Measurements from ENCODE around the gene SMG1. TPM values are rescaled to one million over a fixed set of nuclear protein-coding genes. Genes with fewer than 3 reads are reported as not detected.

SMG1 gene
- total RNA-seq, 2 donors from 2014 or later: 69.2 to 142 TPM

DNA sequence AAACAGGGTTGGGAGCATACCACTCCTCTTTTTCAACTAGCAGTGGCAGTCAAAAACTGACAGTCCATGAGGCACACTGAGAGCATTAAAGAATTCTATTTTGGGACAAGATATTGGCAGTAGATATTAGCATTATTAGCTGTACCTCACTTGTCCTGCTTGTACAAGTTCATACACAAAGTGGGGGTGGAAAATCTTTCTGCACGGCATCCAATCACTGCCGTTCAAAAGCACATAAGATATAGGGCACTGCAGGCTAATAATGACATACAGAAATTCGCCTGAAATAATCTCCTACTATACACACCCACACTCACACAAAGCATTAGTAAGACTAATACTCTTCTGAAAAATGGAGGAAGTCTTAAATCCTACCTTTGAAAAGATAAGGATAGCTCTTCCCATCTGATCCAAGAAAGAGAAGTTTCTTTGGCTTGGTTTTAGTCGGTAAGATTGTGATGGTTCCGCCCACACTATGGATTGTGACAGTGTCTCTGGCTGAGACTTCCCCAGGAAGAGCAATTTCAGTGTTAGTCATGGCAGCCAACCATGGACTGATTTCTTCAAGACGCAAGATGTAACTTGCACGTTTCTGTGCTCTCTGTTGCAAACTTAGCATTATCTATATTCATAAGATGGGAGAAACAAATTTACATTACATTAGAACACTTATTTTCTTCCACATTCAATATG lies 84.2 kb downstream of the SMG1 start:
- peaks cover 38% of the 10 kb centered on the region for H3K36me3 ChIP-seq
- no peaks in the 10 kb centered on the region for H3K9me3 ChIP-seq
- no peaks in the 10 kb centered on the region for H3K27me3 ChIP-seq (replicated peaks; ENCODE audit: insufficient read depth)
- H3K27ac ChIP-seq: no peak overlapping the region
- ATAC-seq (ENCODE audit: insufficient number of reproducible peaks, low FRiP score, low read depth) (no peak), DNase-seq (ENCODE audit: low spot score) (no peak)
- no peak overlapping the region for H3K4me3 ChIP-seq
- H3K4me1 ChIP-seq (ENCODE audit: control insufficient read depth in 1 of 2, low read depth in 2 of 2): peaks cover 0 to 21% of the 10 kb centered on the region in 2 donors
- TF ChIP-seq, protein P1, sequence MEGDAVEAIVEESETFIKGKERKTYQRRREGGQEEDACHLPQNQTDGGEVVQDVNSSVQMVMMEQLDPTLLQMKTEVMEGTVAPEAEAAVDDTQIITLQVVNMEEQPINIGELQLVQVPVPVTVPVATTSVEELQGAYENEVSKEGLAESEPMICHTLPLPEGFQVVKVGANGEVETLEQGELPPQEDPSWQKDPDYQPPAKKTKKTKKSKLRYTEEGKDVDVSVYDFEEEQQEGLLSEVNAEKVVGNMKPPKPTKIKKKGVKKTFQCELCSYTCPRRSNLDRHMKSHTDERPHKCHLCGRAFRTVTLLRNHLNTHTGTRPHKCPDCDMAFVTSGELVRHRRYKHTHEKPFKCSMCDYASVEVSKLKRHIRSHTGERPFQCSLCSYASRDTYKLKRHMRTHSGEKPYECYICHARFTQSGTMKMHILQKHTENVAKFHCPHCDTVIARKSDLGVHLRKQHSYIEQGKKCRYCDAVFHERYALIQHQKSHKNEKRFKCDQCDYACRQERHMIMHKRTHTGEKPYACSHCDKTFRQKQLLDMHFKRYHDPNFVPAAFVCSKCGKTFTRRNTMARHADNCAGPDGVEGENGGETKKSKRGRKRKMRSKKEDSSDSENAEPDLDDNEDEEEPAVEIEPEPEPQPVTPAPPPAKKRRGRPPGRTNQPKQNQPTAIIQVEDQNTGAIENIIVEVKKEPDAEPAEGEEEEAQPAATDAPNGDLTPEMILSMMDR (IDR thresholded peaks at IDR 0.05): no peak

DNA sequence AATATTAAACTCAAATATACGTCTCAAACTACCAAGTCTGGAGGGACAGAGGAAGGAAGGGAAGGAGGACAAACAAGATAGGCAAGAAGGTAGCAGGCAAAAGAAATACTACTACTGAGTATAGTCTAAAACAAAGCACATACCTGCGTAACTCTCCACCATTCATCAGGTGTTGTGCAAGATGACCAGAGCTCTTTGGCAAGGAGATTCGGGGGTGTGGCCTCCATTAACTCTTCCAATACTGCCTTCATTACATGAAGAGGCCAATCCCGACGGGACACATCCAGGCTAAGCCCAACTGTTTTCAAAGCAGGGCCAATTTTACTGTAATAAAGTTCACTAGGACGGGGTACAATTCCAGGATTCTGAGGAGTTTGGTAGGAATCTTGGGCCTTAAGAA lies 86.7 kb downstream of the SMG1 start:
- ATAC-seq (ENCODE audit: insufficient number of reproducible peaks, low FRiP score, low read depth) (no peak), DNase-seq (ENCODE audit: low spot score) (no peak)
- TF ChIP-seq, protein P1 (IDR thresholded peaks at IDR 0.05): no peak
- Histone ChIP-seq H3K9me3 (no peaks in the 10 kb centered on the region), H3K36me3 (peaks cover 57% of the 10 kb centered on the region), H3K4me3 (no peak overlapping the region), H3K27ac (no peak overlapping the region), H3K27me3 (replicated peaks; ENCODE audit: insufficient read depth) (no peaks in the 10 kb centered on the region), H3K4me1 (ENCODE audit: control insufficient read depth in 1 of 2, low read depth in 2 of 2) (peaks cover 0 to 2% of the 10 kb centered on the region in 2 donors)

DNA sequence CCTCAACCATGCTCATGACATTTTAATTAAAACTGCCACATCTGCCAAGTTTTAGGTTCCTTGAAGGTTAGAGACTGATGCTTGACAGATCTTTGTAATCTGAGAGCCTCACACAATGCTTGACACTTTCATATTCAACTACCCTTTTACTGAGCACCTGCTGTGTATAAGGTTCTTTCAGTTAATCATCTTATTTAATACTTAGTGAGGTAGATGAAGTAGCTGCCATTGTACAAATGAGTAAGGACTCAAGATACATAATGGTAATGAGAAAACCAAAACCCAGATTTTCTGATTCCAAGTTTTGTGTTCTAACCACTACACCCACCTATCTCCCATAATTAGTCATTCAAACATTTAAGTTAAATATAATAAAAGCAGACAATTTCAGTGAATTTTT lies 89.5 kb downstream of the SMG1 start:
- no peaks in the 10 kb centered on the region for H3K9me3 ChIP-seq
- no peak overlapping the region for H3K4me3 ChIP-seq
- no peaks in the 10 kb centered on the region for H3K27me3 ChIP-seq (replicated peaks; ENCODE audit: insufficient read depth)
- no peak for DNase-seq (ENCODE audit: low spot score)
- peaks cover 73% of the 10 kb centered on the region for H3K36me3 ChIP-seq
- H3K27ac ChIP-seq: no peak overlapping the region
- no peak for ATAC-seq (ENCODE audit: insufficient number of reproducible peaks, low FRiP score, low read depth)
- H3K4me1 ChIP-seq (ENCODE audit: control insufficient read depth in 1 of 2, low read depth in 2 of 2): no peaks in the 10 kb centered on the region
- TF ChIP-seq, protein P1 (IDR thresholded peaks at IDR 0.05): no peak

DNA sequence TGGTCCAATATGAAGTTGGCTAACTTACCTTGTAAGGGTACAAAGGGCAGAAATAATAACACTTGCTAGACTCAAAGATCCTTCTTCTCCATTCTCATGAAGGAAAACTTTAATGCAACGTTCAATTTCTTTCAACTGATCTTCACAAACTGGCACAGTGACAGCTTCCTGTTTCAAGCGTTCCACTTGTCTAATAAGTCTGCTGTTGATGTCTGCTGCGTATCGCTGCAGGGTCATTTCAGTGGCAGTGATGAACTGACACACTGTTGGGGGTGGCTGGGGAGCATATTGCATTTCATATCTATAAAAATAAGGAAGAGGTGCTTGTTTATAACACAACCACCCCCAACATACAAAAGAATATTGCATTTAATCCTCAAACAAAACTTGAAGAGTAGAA lies 91.3 kb downstream of the SMG1 start:
- Histone ChIP-seq H3K36me3 (peaks cover 77% of the 10 kb centered on the region), H3K4me1 (ENCODE audit: control insufficient read depth in 1 of 2, low read depth in 2 of 2) (no peaks in the 10 kb centered on the region), H3K4me3 (no peak overlapping the region), H3K27me3 (replicated peaks; ENCODE audit: insufficient read depth) (no peaks in the 10 kb centered on the region), H3K9me3 (no peaks in the 10 kb centered on the region), H3K27ac (no peak overlapping the region)
- ATAC-seq (ENCODE audit: insufficient number of reproducible peaks, low FRiP score, low read depth) (no peak), DNase-seq (ENCODE audit: low spot score) (no peak)
- TF ChIP-seq, protein P1 (IDR thresholded peaks at IDR 0.05): no peak

DNA sequence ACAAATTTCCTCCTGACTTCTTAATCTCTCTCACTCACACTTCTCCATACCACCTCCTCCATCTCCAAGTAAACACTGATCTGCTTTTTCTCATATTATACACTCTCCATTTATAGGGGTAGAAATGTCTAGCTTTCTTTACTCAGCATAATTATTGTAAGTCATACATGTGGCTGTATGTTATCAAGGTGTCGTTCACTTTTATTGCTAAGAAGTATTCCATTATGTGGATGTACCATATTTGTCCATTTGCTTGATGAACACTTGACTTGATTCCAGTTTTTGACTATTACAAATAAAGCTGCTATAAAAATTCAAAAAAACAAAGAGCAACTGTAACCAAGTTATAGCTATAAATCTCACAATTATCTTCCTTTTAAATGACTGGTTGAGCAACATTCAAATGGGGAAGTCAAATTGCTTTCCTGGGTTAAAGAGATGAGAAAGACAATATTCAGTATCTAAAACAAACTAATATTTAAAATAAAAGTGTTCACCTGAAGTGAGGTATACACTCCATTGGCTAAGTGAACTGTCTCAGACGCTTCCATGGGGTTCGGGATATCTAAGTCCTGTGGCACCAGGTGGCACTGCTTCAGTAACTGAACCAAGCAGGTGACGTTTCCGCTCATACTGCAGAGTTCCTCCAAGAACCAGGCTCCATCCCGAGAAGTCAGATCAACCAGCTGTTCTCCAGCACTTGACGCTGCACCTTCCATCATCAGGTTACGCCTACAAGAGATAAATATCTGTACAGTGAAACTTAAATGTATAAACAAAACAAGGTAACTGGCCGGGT lies 92.3 kb downstream of the SMG1 start:
- TF ChIP-seq, protein P1 (IDR thresholded peaks at IDR 0.05): no peak
- H3K27me3 ChIP-seq (replicated peaks; ENCODE audit: insufficient read depth): no peaks in the 10 kb centered on the region
- ATAC-seq (ENCODE audit: insufficient number of reproducible peaks, low FRiP score, low read depth) (no peak), DNase-seq (ENCODE audit: low spot score) (no peak)
- no peaks in the 10 kb centered on the region for H3K4me1 ChIP-seq (ENCODE audit: control insufficient read depth in 1 of 2, low read depth in 2 of 2)
- H3K9me3 ChIP-seq: no peaks in the 10 kb centered on the region
- no peak overlapping the region for H3K27ac ChIP-seq
- H3K4me3 ChIP-seq: no peak overlapping the region
- peaks cover 80% of the 10 kb centered on the region for H3K36me3 ChIP-seq
